ENCODE data around the gene DUSP1.

Gene DUSP1

DNA sequence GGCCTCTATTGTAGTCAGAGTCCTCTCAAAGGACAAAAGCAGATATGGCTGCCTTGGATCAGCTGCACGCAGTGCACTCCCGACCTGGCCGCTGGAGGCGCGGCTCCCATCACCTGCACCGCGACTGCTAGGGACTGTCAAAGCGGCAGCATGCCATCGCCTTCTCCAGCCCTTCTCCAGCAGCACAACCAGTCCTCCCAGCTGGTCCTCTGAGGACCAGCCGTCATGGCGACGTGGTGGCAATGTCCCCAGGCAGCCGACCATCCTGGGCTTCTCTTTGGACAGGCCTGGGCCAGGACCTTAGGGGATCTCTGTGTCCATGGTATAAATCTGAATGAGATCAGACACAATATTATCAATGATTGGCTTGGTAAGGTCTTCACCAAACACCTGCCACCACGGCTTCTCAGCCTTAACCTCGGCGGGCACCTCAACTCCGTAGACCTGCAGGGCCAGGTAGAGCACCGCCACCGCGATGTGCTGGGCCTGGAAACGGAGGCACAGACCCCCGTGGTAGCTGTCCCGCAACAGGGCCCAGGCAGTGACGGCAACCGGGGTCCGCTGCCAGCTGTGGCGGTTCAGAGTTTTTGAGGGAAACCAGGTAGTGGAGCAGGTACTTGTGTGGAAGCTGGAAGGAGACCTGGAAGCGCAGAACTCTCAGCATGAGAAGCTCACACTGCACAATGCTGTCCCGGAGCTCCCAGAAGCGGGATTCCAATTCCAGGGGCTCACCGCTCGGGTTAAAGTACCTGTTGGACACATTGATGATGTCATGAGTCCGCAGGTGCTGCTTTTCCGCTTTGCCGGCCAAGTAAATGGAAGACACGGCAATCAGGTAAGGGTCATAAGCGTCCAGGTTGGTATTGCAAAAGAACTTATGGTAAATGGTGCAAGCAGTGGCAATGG lies 8.5 kb downstream of the DUSP1 start:
- TF ChIP-seq TAF1 (IDR thresholded peaks at IDR 0.05; ENCODE audit: borderline replicate concordance, insufficient read depth, low read length) (no peak), SIN3A (IDR thresholded peaks at IDR 0.05; ENCODE audit: borderline replicate concordance, insufficient read depth, low read length) (no peak), POLR2AphosphoS5 (IDR thresholded peaks at IDR 0.05; ENCODE audit: low read depth, low read length) (no peak), FOXP2 (optimal IDR thresholded peaks at IDR 0.05; ENCODE audit: borderline replicate concordance, extremely low read depth, extremely low read length, insufficient read depth) (no peak)
- TF ChIP-seq, protein P1, sequence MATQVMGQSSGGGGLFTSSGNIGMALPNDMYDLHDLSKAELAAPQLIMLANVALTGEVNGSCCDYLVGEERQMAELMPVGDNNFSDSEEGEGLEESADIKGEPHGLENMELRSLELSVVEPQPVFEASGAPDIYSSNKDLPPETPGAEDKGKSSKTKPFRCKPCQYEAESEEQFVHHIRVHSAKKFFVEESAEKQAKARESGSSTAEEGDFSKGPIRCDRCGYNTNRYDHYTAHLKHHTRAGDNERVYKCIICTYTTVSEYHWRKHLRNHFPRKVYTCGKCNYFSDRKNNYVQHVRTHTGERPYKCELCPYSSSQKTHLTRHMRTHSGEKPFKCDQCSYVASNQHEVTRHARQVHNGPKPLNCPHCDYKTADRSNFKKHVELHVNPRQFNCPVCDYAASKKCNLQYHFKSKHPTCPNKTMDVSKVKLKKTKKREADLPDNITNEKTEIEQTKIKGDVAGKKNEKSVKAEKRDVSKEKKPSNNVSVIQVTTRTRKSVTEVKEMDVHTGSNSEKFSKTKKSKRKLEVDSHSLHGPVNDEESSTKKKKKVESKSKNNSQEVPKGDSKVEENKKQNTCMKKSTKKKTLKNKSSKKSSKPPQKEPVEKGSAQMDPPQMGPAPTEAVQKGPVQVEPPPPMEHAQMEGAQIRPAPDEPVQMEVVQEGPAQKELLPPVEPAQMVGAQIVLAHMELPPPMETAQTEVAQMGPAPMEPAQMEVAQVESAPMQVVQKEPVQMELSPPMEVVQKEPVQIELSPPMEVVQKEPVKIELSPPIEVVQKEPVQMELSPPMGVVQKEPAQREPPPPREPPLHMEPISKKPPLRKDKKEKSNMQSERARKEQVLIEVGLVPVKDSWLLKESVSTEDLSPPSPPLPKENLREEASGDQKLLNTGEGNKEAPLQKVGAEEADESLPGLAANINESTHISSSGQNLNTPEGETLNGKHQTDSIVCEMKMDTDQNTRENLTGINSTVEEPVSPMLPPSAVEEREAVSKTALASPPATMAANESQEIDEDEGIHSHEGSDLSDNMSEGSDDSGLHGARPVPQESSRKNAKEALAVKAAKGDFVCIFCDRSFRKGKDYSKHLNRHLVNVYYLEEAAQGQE (IDR thresholded peaks at IDR 0.05; ENCODE audit: insufficient read depth in 1 of 2, low read depth in 2 of 2, low read length in 2 of 2), result no peak

DNA sequence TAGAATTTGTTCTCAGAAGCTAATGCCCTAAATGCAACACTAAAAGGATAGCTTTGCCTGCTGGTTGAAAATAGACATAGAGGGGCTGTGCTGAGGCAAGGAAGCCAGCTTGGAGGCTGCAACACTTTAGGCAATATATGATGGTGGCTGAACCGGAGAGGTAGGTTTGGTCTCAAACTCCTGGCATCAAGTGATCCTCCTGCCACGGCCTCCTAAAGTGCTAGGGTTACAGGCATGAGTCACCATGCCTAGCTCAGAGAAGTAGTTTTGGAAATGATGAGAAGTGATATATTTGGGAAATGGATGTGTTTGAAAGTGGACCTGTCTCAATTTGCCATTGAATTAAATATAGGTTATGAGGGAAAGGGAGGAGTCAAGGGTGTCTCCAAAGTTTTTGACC lies 10.0 kb downstream of the DUSP1 start:
- TF ChIP-seq, protein P1 (IDR thresholded peaks at IDR 0.05; ENCODE audit: insufficient read depth in 1 of 2, low read depth in 2 of 2, low read length in 2 of 2), result no peak
- TF ChIP-seq TAF1 (IDR thresholded peaks at IDR 0.05; ENCODE audit: borderline replicate concordance, insufficient read depth, low read length) (no peak), SIN3A (IDR thresholded peaks at IDR 0.05; ENCODE audit: borderline replicate concordance, insufficient read depth, low read length) (no peak), POLR2AphosphoS5 (IDR thresholded peaks at IDR 0.05; ENCODE audit: low read depth, low read length) (no peak), FOXP2 (optimal IDR thresholded peaks at IDR 0.05; ENCODE audit: borderline replicate concordance, extremely low read depth, extremely low read length, insufficient read depth) (no peak)

DNA sequence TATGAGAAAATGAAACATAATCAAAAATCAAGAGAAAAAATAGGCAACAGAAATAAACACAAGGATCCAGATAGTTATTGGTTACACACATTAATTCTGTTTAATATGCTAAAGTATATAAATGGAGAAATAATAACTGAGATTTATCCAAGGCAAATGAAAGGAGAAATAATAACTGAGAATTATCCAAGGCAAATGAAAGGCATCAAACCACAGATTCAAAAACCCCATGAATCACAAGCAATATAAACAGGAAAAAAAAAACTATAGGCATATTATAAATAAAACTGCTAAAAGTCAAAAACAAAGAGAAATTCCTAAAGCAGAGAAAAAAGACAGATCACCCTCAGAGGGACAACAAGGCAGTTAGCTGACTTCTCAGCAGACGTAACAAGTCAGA lies 10.9 kb downstream of the DUSP1 start:
- TF ChIP-seq SIN3A (IDR thresholded peaks at IDR 0.05; ENCODE audit: borderline replicate concordance, insufficient read depth, low read length), result no peak
- TF ChIP-seq TAF1 (IDR thresholded peaks at IDR 0.05; ENCODE audit: borderline replicate concordance, insufficient read depth, low read length), result no peak
- TF ChIP-seq POLR2AphosphoS5 (IDR thresholded peaks at IDR 0.05; ENCODE audit: low read depth, low read length), result no peak
- no peak for TF ChIP-seq FOXP2 (optimal IDR thresholded peaks at IDR 0.05; ENCODE audit: borderline replicate concordance, extremely low read depth, extremely low read length, insufficient read depth)

DNA sequence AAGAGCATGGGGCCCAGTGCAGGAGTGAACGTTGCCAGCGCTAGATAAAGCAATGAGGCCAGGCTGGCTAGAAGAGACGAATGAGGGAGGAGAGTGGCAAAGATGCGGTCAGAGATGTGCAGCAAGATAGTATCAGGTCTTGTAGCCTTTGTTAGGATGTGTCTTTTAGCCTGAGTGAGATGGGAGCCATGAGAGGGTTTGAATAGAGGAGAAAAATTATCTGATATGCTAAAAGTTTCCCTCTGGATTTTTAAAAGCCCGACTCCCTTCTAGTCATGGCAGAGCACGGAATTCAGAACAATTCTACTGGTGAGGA lies 12.2 kb downstream of the DUSP1 start:
- no peak for TF ChIP-seq TAF1 (IDR thresholded peaks at IDR 0.05; ENCODE audit: borderline replicate concordance, insufficient read depth, low read length)
- no peak for TF ChIP-seq FOXP2 (optimal IDR thresholded peaks at IDR 0.05; ENCODE audit: borderline replicate concordance, extremely low read depth, extremely low read length, insufficient read depth)
- TF ChIP-seq, protein P1 (IDR thresholded peaks at IDR 0.05; ENCODE audit: insufficient read depth in 1 of 2, low read depth in 2 of 2, low read length in 2 of 2), result no peak
- TF ChIP-seq POLR2AphosphoS5 (IDR thresholded peaks at IDR 0.05; ENCODE audit: low read depth, low read length), result no peak
- TF ChIP-seq SIN3A (IDR thresholded peaks at IDR 0.05; ENCODE audit: borderline replicate concordance, insufficient read depth, low read length), result no peak

DNA sequence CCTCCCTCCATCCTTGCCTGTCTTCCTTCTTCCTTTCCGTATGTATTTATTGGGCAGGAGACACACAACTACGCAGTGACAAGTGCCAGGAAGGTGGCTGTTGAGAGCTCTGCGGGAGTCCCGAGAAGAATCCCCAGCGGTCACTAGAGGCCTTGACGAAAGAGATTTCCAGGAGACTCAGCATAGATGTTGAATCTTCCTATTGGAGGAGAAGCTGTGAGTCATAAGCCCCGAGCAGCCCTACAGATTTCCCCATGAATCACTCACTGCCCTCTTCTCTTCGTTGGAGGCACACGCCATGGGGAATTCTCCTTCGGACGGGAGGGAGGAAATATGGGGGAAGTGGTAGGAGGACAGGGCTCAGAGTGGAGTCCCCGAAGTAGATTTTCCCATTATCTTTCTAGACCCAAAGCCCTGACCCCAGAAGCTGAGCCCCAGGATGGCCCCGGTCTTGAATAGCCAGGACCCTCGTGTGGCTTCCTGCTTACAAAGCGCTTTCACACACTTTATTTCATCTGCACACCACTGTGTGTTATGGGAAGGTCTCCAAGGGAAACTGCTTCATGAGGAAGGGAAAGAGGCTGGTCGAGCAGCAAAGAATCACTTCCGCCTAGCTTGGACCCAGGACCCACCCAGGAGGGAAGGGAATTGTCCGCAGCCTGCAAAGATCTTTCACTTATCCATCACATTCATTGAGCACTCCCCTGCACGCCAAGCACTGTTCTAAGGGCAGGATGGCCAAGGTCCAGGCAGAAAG lies 12.7 kb downstream of the DUSP1 start:
- TF ChIP-seq FOXP2 (optimal IDR thresholded peaks at IDR 0.05; ENCODE audit: borderline replicate concordance, extremely low read depth, extremely low read length, insufficient read depth) (no peak), SIN3A (IDR thresholded peaks at IDR 0.05; ENCODE audit: borderline replicate concordance, insufficient read depth, low read length) (no peak), TAF1 (IDR thresholded peaks at IDR 0.05; ENCODE audit: borderline replicate concordance, insufficient read depth, low read length) (no peak), POLR2AphosphoS5 (IDR thresholded peaks at IDR 0.05; ENCODE audit: low read depth, low read length) (no peak)
- TF ChIP-seq, protein P1 (IDR thresholded peaks at IDR 0.05; ENCODE audit: insufficient read depth in 1 of 2, low read depth in 2 of 2, low read length in 2 of 2), result no peak

Data from PFSK-1 (cell line).